Ecto neural progenitor cell (in vitro differentiated cells): ENCODE measurements around the gene ADRA2C.
"Not testable (repeated sequence)": the region's sequence is repeated elsewhere in the genome, so short reads cannot be mapped to it uniquely, and the experiment has no call there.

Experiments used
- DNase-seq: peaks from one replicate; pipeline ENCODE4 v3.0.0-alpha.2; 2018; ENCODE audit warnings: low spot score

The ADRA2C gene

DNA sequence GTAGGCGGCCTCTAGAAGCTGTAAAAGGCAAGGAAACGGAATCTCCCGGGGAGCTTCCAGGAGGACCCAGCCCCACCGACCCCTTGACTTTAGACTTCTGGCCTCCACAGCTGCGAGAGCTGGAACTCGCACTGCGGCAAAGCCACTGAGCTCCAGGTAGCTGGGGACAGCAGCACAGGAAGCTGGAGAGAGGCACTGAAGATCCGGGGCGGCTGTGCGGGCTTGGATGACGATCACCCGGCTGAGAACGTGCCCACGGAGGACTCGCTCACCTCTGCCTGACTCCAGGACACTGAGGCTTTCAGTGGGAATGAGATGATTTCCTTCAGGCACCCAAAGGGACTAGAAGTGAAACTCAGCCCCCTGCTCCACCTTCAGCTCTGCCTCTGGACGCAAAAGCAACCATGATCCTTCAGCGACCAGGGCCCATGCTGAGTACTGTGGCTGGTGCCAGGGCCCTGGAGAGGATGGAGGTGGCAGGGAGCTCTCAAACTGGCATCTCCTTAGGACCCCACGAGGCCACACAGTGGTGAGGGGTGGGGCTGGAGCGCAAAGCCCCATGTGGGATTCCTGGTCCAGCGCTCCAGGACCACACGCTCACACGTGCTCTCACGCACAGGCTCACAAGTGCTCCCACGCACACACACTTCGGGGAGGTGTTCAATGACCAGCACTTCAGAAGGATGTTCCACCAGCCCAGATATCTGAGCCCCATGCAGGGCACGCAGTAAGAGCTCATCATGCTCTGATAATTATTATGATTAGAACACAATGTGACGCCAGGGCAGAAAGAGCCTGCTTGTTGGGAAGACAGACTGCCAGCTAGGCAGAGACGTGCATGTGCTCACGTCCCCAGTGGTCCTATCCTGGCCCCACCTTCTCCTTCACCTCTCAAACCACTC is 47.2 kb downstream of the ADRA2C start:
- DNase-seq: no peak

DNA sequence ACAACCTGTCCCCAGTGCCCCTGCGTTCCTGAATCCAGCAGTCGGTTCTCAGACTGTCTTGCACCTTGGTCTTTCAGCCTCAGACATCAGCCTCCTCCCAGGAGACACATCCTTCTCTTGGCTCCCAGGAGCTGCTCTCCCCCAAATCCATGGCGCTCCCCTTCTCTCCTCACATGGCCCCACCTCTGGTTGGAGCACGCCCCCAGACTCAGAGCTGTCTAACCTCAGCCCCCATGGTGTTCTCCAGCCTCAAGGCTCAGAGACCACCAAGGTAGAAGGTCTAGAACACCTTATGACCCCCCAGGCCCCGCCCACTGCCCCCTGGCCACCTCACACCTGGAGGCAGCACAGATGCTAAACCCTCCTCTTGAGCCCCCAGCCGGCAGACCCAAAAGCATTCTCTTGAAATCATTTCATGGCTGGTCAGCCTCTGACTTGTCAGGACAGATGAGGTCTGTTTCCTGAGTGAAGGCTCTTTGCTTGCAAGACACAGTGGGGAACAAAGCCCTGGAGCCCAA is 47.9 kb downstream of the ADRA2C start:
- no peak for DNase-seq

DNA sequence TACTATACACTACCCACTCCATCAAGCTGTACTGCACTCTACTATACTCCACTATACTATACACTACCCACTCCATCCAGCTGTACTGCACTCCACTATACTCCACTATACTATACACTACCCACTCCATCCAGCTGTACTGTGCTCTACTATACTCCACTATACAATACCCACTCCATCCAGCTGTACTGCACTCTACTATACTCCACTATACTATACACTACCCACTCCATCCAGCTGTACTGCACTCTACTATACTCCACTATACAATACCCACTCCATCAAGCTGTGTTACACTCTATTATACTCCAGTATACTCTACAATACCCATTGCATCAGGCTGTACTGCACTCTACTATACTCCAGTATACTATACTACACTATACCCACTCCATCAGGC is 48.7 kb downstream of the ADRA2C start:
- DNase-seq: not testable (repeated sequence)

DNA sequence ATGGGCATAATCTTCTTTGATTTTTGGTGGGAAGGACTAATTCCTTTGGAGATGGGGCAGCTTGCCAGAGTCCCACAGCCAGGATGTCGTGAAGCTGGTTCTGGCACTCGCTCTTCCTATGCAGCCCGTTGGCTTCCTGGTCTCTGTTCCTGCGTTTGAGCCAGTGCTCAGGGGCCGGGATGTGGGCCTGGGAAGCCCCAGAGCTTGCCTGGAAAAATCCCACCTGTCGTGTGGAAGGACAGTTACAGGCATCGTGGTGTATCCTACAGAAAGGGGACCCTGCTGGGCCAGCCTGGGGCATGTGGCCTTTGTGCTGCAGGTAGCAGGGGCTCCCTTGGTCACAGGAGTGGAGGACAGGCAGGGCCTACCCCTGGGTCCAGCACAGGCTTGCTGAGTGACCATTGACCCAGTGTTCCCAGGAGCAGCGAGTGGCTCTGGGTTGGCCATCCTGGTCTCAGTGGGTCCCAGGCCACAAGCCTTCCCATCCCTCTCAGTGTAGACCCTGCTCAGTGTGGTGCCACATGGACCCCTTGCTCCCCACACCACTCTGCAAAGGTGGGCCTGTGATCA is 50.2 kb downstream of the ADRA2C start:
- DNase-seq: no peak

DNA sequence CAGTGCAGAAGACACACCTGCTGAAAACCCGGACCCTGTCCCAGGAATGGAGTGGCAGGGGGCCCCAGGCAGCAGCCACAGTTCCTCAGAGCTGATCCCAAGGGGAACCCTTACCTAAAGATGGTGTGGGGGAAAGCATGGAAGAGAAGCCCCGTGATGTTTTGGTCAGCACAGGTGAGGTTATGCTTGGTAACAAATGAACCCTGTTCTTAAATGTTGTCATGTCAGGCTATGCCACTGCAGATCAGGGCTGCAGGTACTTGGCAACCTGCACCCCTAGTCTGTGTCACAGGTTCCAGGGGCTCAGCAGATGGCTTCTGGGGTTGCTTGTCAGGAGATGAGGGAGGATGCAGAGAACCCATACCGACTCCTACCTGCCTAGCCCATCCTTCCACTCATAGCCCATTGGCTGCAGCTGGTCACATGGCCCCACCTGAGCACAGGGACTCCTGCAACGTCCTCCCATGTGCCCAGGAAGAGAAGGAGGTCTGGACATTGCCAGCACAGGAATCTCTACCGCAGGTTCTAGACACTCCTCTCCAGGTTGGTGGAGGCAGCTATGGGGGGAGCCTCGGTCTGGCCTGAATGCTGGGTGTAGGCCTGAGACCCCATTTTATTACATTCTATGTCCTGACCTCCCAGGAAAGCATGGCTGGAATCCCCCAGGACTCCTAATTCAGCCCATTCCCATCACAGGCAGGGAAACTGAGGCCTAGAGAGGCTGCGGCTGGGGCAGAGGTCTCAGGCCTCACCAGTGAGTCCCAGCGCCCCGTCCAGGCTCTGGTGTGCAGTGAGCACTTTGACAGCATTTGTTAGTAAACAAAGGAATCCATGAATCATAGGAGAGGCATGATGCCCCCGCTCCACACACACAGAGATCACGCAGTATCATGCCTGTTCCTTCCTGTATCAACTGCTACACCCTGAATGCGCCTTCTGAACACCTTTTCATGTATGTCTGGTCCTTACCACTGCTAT is 51.1 kb downstream of the ADRA2C start:
- DNase-seq: no peak
